Thymus (tissue), 11 donors: ENCODE results near the gene ZCCHC2. TPM values are rescaled to one million over a fixed set of nuclear protein-coding genes. Genes with fewer than 3 reads are reported as not detected.

Experiments
- DNase-seq, 9 donors: peaks; one replicate each; pipeline ENCODE4 v3.0.0-alpha.2; 2013; ENCODE audit warnings: low spot score in 9 of 9, low read depth in 6 of 9, missing footprints in 1 of 9
- H3K27ac ChIP-seq, 2 donors: one replicate each; pipeline ENCODE4 v1.5.1; 2013; ENCODE audit warnings: control low read depth in 1 of 2, low read depth in 1 of 2, low read length in 1 of 2, mild to moderate bottlenecking in 1 of 2, moderate library complexity in 1 of 2
- H3K27me3 ChIP-seq, 2 donors: one replicate each; pipeline ENCODE4 v1.5.1; 2013; ENCODE audit warnings: low read length in 1 of 2; ENCODE audit not compliant: control insufficient read depth in 2 of 2, insufficient read depth in 1 of 2
- H3K36me3 ChIP-seq, 2 donors: one replicate each; pipeline ENCODE4 v1.5.1; 2013; ENCODE audit warnings: low read length in 1 of 2, mild to moderate bottlenecking in 1 of 2, moderate library complexity in 1 of 2; ENCODE audit not compliant: control insufficient read depth in 2 of 2, insufficient read depth in 2 of 2
- H3K4me1 ChIP-seq, 2 donors: one replicate each; pipeline ENCODE4 v1.5.1; 2013; ENCODE audit warnings: low read length in 2 of 2; ENCODE audit not compliant: control insufficient read depth in 2 of 2, insufficient read depth in 2 of 2
- H3K4me3 ChIP-seq, 2 donors: one replicate each; pipeline ENCODE4 v1.5.1; 2013; ENCODE audit warnings: low read length in 2 of 2, control low read depth in 1 of 2, mild to moderate bottlenecking in 1 of 2
- H3K9me3 ChIP-seq, 2 donors: one replicate each; pipeline ENCODE4 v1.5.1; 2013; ENCODE audit warnings: low read length in 1 of 2, mild to moderate bottlenecking in 1 of 2; ENCODE audit not compliant: control insufficient read depth in 2 of 2, insufficient read depth in 1 of 2
- WGBS: extraction: QIAGEN DNeasy Blood & Tissue Kit; methylation state at CpG from one replicate; pipeline ENCODE4 v1.1.7; 2013; 5-methylcytosine and 5-hydroxymethylcytosine counted together
- polyA plus RNA-seq: library from polyadenylated mRNA; stranded (reverse); fragments of 200-250 nt; gene quantifications from one replicate; pipeline ENCODE4 v1.2.3, GENCODE V29; 2013
- total RNA-seq: library from RNA; stranded (reverse); fragments of 120-200 nt; gene quantifications from one replicate; pipeline ENCODE4 v1.2.4, GENCODE V29; 2013
- donor health status: healthy.

ZCCHC2 gene
- total and polyA plus RNA-seq, 2 donors: 10.7 to 12.8 TPM

DNA sequence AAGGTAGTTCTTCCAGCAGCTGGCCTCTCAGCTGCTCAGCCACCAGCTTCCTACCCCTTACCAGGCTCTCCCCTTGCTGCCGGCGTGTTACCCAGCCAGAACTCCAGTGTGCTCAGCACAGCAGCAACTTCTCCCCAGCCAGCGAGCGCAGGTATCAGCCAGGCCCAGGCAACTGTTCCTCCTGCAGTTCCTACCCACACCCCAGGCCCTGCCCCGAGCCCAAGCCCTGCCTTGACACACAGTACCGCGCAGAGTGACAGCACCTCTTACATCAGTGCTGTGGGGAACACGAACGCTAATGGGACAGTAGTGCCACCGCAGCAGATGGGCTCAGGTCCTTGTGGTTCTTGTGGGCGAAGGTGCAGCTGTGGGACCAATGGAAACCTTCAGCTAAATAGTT, 52.0 kb downstream of the ZCCHC2 start:
- DNase-seq: no peak
- no peak overlapping the region for H3K27ac ChIP-seq
- 98% methylated on average over 11 of the region's 11 CpGs for WGBS
- H3K36me3 ChIP-seq: peaks cover 36 to 58% of the 10 kb centered on the region in 2 donors
- H3K27me3 ChIP-seq: no peaks in the 10 kb centered on the region
- H3K9me3 ChIP-seq: no peaks in the 10 kb centered on the region
- H3K4me3 ChIP-seq: no peak overlapping the region
- H3K4me1 ChIP-seq: no peaks in the 10 kb centered on the region

DNA sequence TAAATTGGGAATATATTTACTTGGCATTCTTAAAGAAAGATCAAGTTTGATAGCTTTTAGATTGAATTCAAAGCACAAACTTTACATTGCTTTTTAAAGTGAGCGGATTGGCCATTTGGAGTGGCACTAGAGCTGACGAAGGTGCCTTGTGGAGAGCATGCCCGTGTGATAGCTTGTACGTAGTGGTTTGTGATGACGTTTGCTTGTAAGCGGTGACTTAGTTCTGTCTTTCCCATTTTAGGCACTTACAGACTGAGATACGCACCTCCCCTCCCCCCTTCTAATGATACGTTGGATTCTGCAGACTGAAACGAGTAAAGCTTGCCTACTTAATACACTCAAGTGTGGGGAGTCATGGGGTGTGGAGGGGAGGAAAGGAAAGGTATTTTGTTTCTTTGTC, 53.4 kb downstream of the ZCCHC2 start:
- Histone ChIP-seq H3K27me3 (no peaks in the 10 kb centered on the region), H3K36me3 (peaks cover 35 to 48% of the 10 kb centered on the region in 2 donors), H3K27ac (no peak overlapping the region), H3K4me3 (no peak overlapping the region), H3K9me3 (no peaks in the 10 kb centered on the region), H3K4me1 (no peaks in the 10 kb centered on the region)
- WGBS: 97% methylated on average over 9 of the region's 9 CpGs
- no peak for DNase-seq

DNA sequence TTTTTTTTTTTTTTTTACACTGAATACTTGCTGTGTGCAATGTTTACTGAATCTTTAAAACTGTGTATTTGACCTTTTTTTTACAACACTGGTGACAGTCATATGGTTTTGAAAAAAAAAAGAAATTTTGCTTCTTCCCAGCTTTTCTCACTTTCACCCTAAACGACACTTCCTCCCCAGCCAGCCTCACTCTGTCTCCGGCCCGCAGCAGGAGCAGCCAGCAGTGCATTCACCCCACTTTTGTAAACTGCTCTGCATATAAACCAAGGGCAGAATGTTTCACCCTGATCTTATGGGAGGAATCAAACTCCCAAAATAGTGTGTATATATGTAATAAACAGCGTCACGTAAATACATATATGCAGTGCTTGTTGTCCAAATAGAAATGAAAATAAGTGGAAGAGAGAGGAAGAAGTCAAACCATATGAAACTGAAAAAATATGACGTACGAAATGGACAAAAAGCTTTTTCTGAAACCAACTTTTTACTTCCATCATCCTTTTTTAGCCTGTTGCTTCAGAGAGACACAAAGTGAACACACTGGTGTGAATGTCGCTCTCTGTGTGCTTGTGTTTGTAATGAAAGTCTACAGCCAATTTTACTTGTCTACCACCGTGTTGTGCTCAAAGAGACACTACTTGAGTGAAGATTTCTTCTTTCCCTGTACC, 54.2 kb downstream of the ZCCHC2 start:
- H3K4me1 ChIP-seq: no peaks in the 10 kb centered on the region
- no peak overlapping the region for H3K27ac ChIP-seq
- no peaks in the 10 kb centered on the region for H3K9me3 ChIP-seq
- H3K27me3 ChIP-seq: no peaks in the 10 kb centered on the region
- 97% methylated on average over 9 of the region's 9 CpGs for WGBS
- DNase-seq: no peak
- H3K4me3 ChIP-seq: no peak overlapping the region
- H3K36me3 ChIP-seq: peaks cover 34 to 42% of the 10 kb centered on the region in 2 donors

GRCh38 chr18:62577765-62578164, 54.9 kb downstream of the ZCCHC2 start:
- Histone ChIP-seq H3K9me3 (no peaks in the 10 kb centered on the region), H3K36me3 (peaks cover 31 to 36% of the 10 kb centered on the region in 2 donors), H3K4me3 (no peak overlapping the region), H3K4me1 (no peaks in the 10 kb centered on the region), H3K27me3 (no peaks in the 10 kb centered on the region), H3K27ac (no peak overlapping the region)
- no peak for DNase-seq
- WGBS: 94% methylated on average over 2 of the region's 2 CpGs

GRCh38 chr18:62578980-62579511, 56.2 kb downstream of the ZCCHC2 start:
- Histone ChIP-seq H3K27me3 (no peaks in the 10 kb centered on the region), H3K9me3 (no peaks in the 10 kb centered on the region), H3K27ac (no peak overlapping the region), H3K4me1 (peaks cover 6 to 7% of the 10 kb centered on the region in 2 donors), H3K4me3 (no peak overlapping the region), H3K36me3 (peaks cover 28 to 30% of the 10 kb centered on the region in 2 donors)
- no peak for DNase-seq
- 94% methylated on average over 13 of the region's 13 CpGs for WGBS

DNA sequence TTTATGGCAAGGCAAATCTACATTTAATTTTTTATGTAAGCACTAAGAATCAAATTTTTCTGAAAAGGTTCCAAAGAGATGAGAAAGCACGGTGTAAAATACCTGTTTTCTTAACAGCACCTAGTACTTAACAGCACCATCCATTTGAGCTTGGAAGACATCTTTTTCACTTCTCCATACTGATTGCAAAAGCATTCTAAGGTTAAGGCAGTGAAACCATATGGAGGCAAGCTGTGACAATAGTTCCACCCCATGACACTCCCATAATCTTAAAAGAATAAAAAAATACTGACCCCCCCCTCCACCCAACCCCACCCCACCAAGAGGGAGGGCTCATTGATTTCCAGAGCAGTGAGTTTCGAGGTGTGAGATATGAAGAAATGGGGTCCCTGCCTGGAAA, 60.6 kb downstream of the ZCCHC2 start:
- Histone ChIP-seq H3K36me3 (peaks cover 7 to 13% of the 10 kb centered on the region in 2 donors), H3K27ac (no peak overlapping the region), H3K27me3 (no peaks in the 10 kb centered on the region), H3K4me1 (peaks cover 13 to 27% of the 10 kb centered on the region in 2 donors), H3K9me3 (no peaks in the 10 kb centered on the region), H3K4me3 (no peak overlapping the region)
- 98% methylated on average over 2 of the region's 2 CpGs for WGBS
- no peak for DNase-seq

- Histone ChIP-seq H3K4me3 (no peak overlapping the region), H3K9me3 (no peaks in the 10 kb centered on the region), H3K36me3 (peaks cover 4 to 7% of the 10 kb centered on the region in 2 donors), H3K4me1 (peaks cover 13 to 27% of the 10 kb centered on the region in 2 donors), H3K27me3 (no peaks in the 10 kb centered on the region), H3K27ac (peak overlapping the region; percentile 85 to 88)
- peak; percentile 63 to 93 (median 85) for DNase-seq
- WGBS: 29% methylated on average over 23 of the region's 23 CpGs
These were observed 61.7 kb downstream of the ZCCHC2 start for GRCh38 chr18:62584241-62585120.

DNA sequence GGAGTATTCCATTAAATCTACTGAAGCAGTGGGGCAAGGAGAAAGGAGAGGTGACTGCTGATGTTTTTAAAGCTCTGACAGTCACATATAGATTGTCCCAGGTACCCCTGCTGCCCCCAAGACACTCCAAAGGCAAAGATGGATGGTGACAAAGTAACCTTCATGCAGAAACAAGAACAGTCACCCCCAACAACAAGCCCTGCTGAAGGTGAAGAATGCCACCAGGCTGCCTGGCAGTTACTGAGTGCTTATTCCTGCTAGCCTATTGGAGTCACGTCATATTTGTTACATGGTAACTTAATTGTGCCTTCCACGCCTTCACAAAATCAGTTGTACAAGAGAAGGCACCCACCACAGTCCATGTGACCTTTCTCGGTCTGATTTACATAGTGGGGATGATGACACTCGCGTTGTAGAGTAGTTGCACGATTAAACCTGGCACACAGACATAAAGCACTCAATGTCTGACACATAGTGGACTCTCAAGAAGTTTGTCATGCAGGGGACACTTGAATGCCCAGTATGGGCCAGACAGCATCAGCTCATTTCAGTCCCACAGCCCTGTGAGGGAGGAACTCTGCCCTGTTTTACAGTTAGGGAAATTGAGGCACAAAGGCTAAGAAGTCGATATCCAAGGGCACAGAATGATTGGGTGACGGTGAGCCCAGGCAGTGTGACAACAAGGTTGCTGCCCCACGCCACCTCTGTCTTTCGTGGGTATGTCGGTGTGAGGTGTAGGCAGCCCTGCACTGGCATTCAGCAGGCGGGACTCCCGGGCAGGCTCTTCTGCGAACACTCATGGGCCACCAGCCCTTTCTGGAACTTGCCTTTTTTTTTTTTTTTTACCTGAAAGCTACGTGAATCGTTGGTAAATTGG, 62.7 kb downstream of the ZCCHC2 start:
- H3K9me3 ChIP-seq: no peaks in the 10 kb centered on the region
- 92% methylated on average over 16 of the region's 16 CpGs for WGBS
- H3K27me3 ChIP-seq: no peaks in the 10 kb centered on the region
- H3K4me1 ChIP-seq: peaks cover 13 to 27% of the 10 kb centered on the region in 2 donors
- H3K27ac ChIP-seq: no peak overlapping the region
- no peaks in the 10 kb centered on the region for H3K36me3 ChIP-seq
- no peak for DNase-seq
- no peak overlapping the region for H3K4me3 ChIP-seq
